H1 (cell line): ENCODE data around the gene TARBP2. TPM values are rescaled to one million over a fixed set of nuclear protein-coding genes. Genes with fewer than 3 reads are reported as not detected.

Source experiments
- CTCF ChIA-PET: fragments of 300-600 bp; sonication (Branson Sonifier 250); formaldehyde crosslinking; loops from one replicate; lab custom pipeline; 2021; ENCODE audit not compliant: partially characterized antibody; lab: Charles Lee
- POLR2A ChIA-PET: fragments of 300-600 bp; sonication (Branson Sonifier 250); formaldehyde crosslinking; loops from one replicate; lab custom pipeline; 2021; ENCODE audit warnings: inconsistent platforms; ENCODE audit not compliant: partially characterized antibody; lab: Charles Lee
- DNase-seq, 2 experiments: peaks; one replicate each; pipeline versions ENCODE4 v3.0.0 to v3.0.0-alpha.2; 2010 to 2022; ENCODE audit warnings: low spot score in 2 of 2, low read depth in 1 of 2, mixed read lengths in 1 of 2
- FAIRE-seq: peaks from 2 replicates; lab custom pipeline; 2011; peaks lifted over from hg19 to GRCh38; lab: Jason Lieb, UNC
- H2AFZ ChIP-seq: 2 replicates; pipeline ENCODE4 v1.8.1; 2012; ENCODE audit warnings: low read length, inconsistent platforms
- H2AK5ac ChIP-seq: 2 replicates; pipeline ENCODE4 v1.6.1; 2013; ENCODE audit warnings: low read depth, low read length
- H2BK120ac ChIP-seq: replicated peaks from 2 replicates; pipeline ENCODE3; 2013; ENCODE audit warnings: low read depth, low read length, inconsistent platforms
- H2BK12ac ChIP-seq: 2 replicates; pipeline ENCODE4 v1.6.1; 2013; ENCODE audit warnings: low read depth, low read length
- H2BK15ac ChIP-seq: 2 replicates; pipeline ENCODE4 v1.6.1; 2013; ENCODE audit warnings: low read length
- H2BK20ac ChIP-seq: 2 replicates; pipeline ENCODE4 v1.6.1; 2013; ENCODE audit warnings: low read length
- H2BK5ac ChIP-seq: 2 replicates; pipeline ENCODE4 v1.6.1; 2013; ENCODE audit warnings: low read depth, low read length
- H3K14ac ChIP-seq: 2 replicates; pipeline ENCODE4 v1.6.1; 2013; ENCODE audit warnings: inconsistent platforms; ENCODE audit not compliant: insufficient read length
- H3K18ac ChIP-seq: 2 replicates; pipeline ENCODE4 v1.6.1; 2013; ENCODE audit warnings: low read length; ENCODE audit errors: extremely low read depth
- H3K23ac ChIP-seq: 2 replicates; pipeline ENCODE4 v1.6.1; 2013; ENCODE audit warnings: inconsistent platforms; ENCODE audit not compliant: insufficient read length
- H3K23me2 ChIP-seq: 2 replicates; pipeline ENCODE4 v1.6.1; 2013; ENCODE audit warnings: low read depth, low read length
- H3K27ac ChIP-seq: 2 replicates; pipeline ENCODE4 v1.6.1; 2011; ENCODE audit warnings: low read depth, low read length, inconsistent platforms
- H3K27me3 ChIP-seq, 4 experiments: replicated peaks in 1 of 4; 1 replicate in 1 of 4; 2 replicates in 3 of 4; pipeline versions ENCODE4 v1.6.1 to v1.8.1; 2011 to 2013; ENCODE audit warnings: low read length in 3 of 4, mild to moderate bottlenecking in 3 of 4, inconsistent platforms in 2 of 4, mixed read lengths in 2 of 4, moderate library complexity in 1 of 4; ENCODE audit not compliant: control insufficient read depth in 3 of 4, insufficient read depth in 3 of 4; ENCODE audit errors: extremely low read depth in 1 of 4
- H3K36me3 ChIP-seq, 4 experiments: 2 replicates each; pipeline versions ENCODE4 v1.6.1 to v1.8.1; 2011 to 2013; ENCODE audit warnings: mild to moderate bottlenecking in 4 of 4, low read length in 3 of 4, moderate library complexity in 2 of 4, control low read depth in 1 of 4, inconsistent platforms in 1 of 4; ENCODE audit not compliant: insufficient read depth in 4 of 4, control insufficient read depth in 2 of 4
- H3K4ac ChIP-seq: replicated peaks from 2 replicates; pipeline ENCODE3; 2013; ENCODE audit warnings: low read length, low read depth, mixed read lengths, inconsistent platforms; ENCODE audit not compliant: insufficient read length
- H3K4me1 ChIP-seq, 4 experiments: replicated peaks in 1 of 4; 1 replicate in 1 of 4; 2 replicates in 3 of 4; pipeline versions ENCODE4 v1.6.1 to v1.8.1; 2011 to 2013; ENCODE audit warnings: low read length in 3 of 4, inconsistent platforms in 2 of 4, mixed read lengths in 1 of 4; ENCODE audit not compliant: insufficient read depth in 4 of 4, control insufficient read depth in 3 of 4
- H3K4me2 ChIP-seq, 2 experiments: 2 replicates each; pipeline versions ENCODE4 v1.6.1 to v1.8.1; 2011 to 2013; ENCODE audit warnings: low read depth in 2 of 2, low read length in 2 of 2, control low read depth in 1 of 2, inconsistent platforms in 1 of 2, mild to moderate bottlenecking in 1 of 2; ENCODE audit not compliant: insufficient read depth in 1 of 2
- H3K4me3 ChIP-seq, 4 experiments: fragments of 200-600, 300-600 bp in 1 of 4; sonication (generic), shearing (Covaris generic), sonication (Bioruptor Twin) in 1 of 4; 2 replicates each; pipeline versions ENCODE4 v1.5.1 to v1.8.1; 2011 to 2016; ENCODE audit warnings: low read length in 4 of 4, low read depth in 3 of 4, control low read depth in 2 of 4, inconsistent platforms in 2 of 4, mild to moderate bottlenecking in 2 of 4, mixed read lengths in 1 of 4, moderate library complexity in 1 of 4; ENCODE audit not compliant: insufficient read depth in 2 of 4; ENCODE audit errors: extremely low read depth in 1 of 4
- H3K56ac ChIP-seq: replicated peaks from 2 replicates; pipeline ENCODE3; 2013; ENCODE audit warnings: low read depth, mild to moderate bottlenecking, mixed read lengths, low read length, inconsistent platforms; ENCODE audit not compliant: insufficient read length
- H3K79me1 ChIP-seq: 2 replicates; pipeline ENCODE4 v1.6.1; 2013; ENCODE audit warnings: low read depth, low read length, control low read depth
- H3K79me2 ChIP-seq, 2 experiments: 2 replicates each; pipeline versions ENCODE4 v1.6.1 to v1.8.1; 2012 to 2013; ENCODE audit warnings: low read length in 2 of 2, mild to moderate bottlenecking in 2 of 2, inconsistent platforms in 1 of 2; ENCODE audit not compliant: insufficient read depth in 2 of 2, control insufficient read depth in 1 of 2
- H3K9ac ChIP-seq, 4 experiments: replicated peaks in 1 of 4; 1 replicate in 1 of 4; 2 replicates in 3 of 4; pipeline versions ENCODE4 v1.6.1 to v1.8.1; 2011 to 2013; ENCODE audit warnings: low read depth in 3 of 4, low read length in 3 of 4, control low read depth in 2 of 4, mild to moderate bottlenecking in 2 of 4, moderate library complexity in 2 of 4, inconsistent platforms in 1 of 4; ENCODE audit errors: extremely low read depth in 1 of 4
- H3K9me3 ChIP-seq, 2 experiments: 2 replicates each; pipeline versions ENCODE4 v1.6.1 to v1.8.1; 2012 to 2013; ENCODE audit warnings: mild to moderate bottlenecking in 2 of 2, moderate library complexity in 2 of 2, control low read depth in 1 of 2, inconsistent platforms in 1 of 2, low read depth in 1 of 2, low read length in 1 of 2, mixed read lengths in 1 of 2; ENCODE audit not compliant: insufficient read depth in 2 of 2
- H4K20me1 ChIP-seq, 2 experiments: replicated peaks in 1 of 2; 2 replicates each; pipeline versions ENCODE3 to v1.8.1; 2011 to 2013; ENCODE audit warnings: inconsistent platforms in 2 of 2, low read length in 2 of 2, mild to moderate bottlenecking in 1 of 2; ENCODE audit not compliant: insufficient read depth in 2 of 2, control insufficient read depth in 1 of 2
- H4K5ac ChIP-seq: 2 replicates; pipeline ENCODE4 v1.6.1; 2013; ENCODE audit warnings: low read length, low read depth, mixed read lengths, inconsistent platforms; ENCODE audit not compliant: insufficient read length
- H4K8ac ChIP-seq: 2 replicates; pipeline ENCODE4 v1.8.0; 2013; ENCODE audit warnings: mild to moderate bottlenecking, moderate library complexity, low read length, inconsistent platforms; ENCODE audit not compliant: insufficient read depth; ENCODE audit errors: extremely low read depth
- H4K91ac ChIP-seq: replicated peaks from 2 replicates; pipeline ENCODE3; 2013; ENCODE audit warnings: low read length, mixed read lengths, inconsistent platforms; ENCODE audit not compliant: insufficient read length
- CHD1 ChIP-seq: IDR thresholded peaks from 2 replicates; pipeline ENCODE4 v1.6.1; 2012; ENCODE audit warnings: low read depth, low read length, improper control_type of control experiment
- CREB1 ChIP-seq: IDR thresholded peaks from 2 replicates; pipeline ENCODE4 v1.6.1; 2012; ENCODE audit warnings: inconsistent platforms
- GTF2F1 ChIP-seq: IDR thresholded peaks from 2 replicates; pipeline ENCODE4 v1.6.1; 2012; ENCODE audit warnings: low read depth, low read length, improper control_type of control experiment, borderline replicate concordance
- HDAC6 ChIP-seq: IDR thresholded peaks from one replicate; pipeline ENCODE4 v1.7.1; 2012; ENCODE audit warnings: low read depth, mild to moderate bottlenecking, inconsistent platforms, low read length, moderate library complexity
- KDM1A ChIP-seq: fragments of 200-600, 300-600 bp; sonication (generic); IDR thresholded peaks from 2 replicates; pipeline ENCODE4 v1.7.1; 2016; ENCODE audit warnings: mild to moderate bottlenecking, low read length, borderline replicate concordance
- RAD21 ChIP-seq, 2 experiments: IDR thresholded peaks in 1 of 2; conservative IDR thresholded peaks in 1 of 2; 2 replicates each; pipeline ENCODE4 v1.6.1; 2011; ENCODE audit warnings: low read depth in 2 of 2, low read length in 2 of 2, improper control_type of control experiment in 1 of 2, inconsistent platforms in 1 of 2, mild to moderate bottlenecking in 1 of 2, moderate library complexity in 1 of 2
- RNF2 ChIP-seq: fragments of 200-900, 300-1000 bp; sonication (generic); IDR thresholded peaks from 2 replicates; pipeline ENCODE4 v1.7.1; 2016; ENCODE audit warnings: borderline replicate concordance, low read depth, mild to moderate bottlenecking, antibody characterized with exemption, low read length; ENCODE audit not compliant: poor library complexity, severe bottlenecking; ENCODE audit errors: missing control alignments
- TAF1 ChIP-seq: IDR thresholded peaks from 2 replicates; pipeline ENCODE4 v1.6.1; 2011; ENCODE audit warnings: mild to moderate bottlenecking, low read depth, low read length
- TEAD4 ChIP-seq: IDR thresholded peaks from 2 replicates; pipeline ENCODE4 v1.6.1; 2012; ENCODE audit warnings: low read depth, low read length, inconsistent platforms, mixed read lengths
- WGBS, 2 experiments: shearing (Covaris generic) in 1 of 2; methylation state at CpG; one replicate each; pipeline versions ENCODE4 v1.1.6 to v1.1.7; 2013 to 2015; ENCODE audit warnings: low lambda C conversion rate in 2 of 2, mixed read lengths in 2 of 2, inconsistent platforms in 1 of 2, low coverage in 1 of 2, missing lambda C conversion rate in 1 of 2; ENCODE audit not compliant: insufficient replicate concordance in 2 of 2, insufficient coverage in 1 of 2, insufficient read length in 1 of 2; ENCODE audit errors: extremely low coverage in 1 of 2, missing lambda C conversion rate in 1 of 2; 5-methylcytosine and 5-hydroxymethylcytosine counted together
- polyA plus RNA-seq, 7 experiments: library from polyadenylated mRNA; depleted of rRNA in 3 of 7; stranded (reverse) in 5 of 7; unstranded in 2 of 7; fragments of >200 nt in 5 of 7; fragments of 200-250 nt in 2 of 7; gene quantifications; 1 replicate in 5 of 7; 2 replicates in 1 of 7; 4 replicates in 1 of 7; pipeline versions ENCODE4 v1.2.1 to v1.2.3, GENCODE V29; 2011 to 2013; ENCODE audit warnings: missing spikeins in 2 of 7, mixed read lengths in 2 of 7
- total RNA-seq: library from RNA; stranded (reverse); fragmentation: NEBNext Ultra II Directional; extraction: Animal tissue kit (Norgen Biotek cat#: 25700); gene quantifications from 2 replicates; pipeline ENCODE4 v1.2.1, GENCODE V29; 2021
- TF ChIP-seq, protein P1 (sequence below): IDR thresholded peaks from 2 replicates; pipeline ENCODE4 v1.6.1; 2012; ENCODE audit warnings: inconsistent platforms

TARBP2 gene
- total and polyA plus RNA-seq, 2 of the 8 experiments (the other 6 are each of a cell fraction or from before 2014, with no cell fraction given) = 69.9 to 122 TPM

DNA sequence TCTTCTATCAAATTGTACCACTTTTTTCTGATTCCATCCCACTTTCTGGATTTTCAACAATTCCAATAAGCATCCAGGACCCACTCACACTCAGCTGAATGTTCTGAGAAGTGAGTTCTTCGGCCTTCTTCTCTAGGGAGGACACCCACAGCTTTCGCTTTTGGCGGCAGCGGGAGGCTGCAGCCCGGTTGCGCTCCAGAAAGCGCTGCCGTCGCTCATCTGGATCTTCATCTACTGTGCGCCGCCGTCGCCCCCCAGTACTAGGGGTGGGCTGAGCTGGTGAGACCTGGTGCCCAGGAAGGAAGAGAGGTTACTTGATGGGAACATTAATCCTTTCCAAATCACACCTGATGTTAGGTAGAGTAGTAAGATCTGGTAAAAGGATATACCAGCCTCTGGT lies 23.4 kb downstream of the TARBP2 start:
- CTCF ChIA-PET = interaction anchor here (1.1 kb wide), 2 partner anchors 104 to 178 kb away, joined by 3 to 4 read pairs; no protein-coding TSS in a partner anchor
- H3K36me3 ChIP-seq = peaks cover 2 to 9% (median 6%) of the 10 kb centered on the region in 4 experiments; a peak in 6 of 8 replicates

More for the DNA sequence above, 23.4 kb downstream of the TARBP2 start:
- Histone ChIP-seq H2BK20ac (no peak overlapping the region), H3K4me3 (no peak overlapping the region), H3K4me2 (no peak overlapping the region), H3K27me3 (no peaks in the 10 kb centered on the region), H3K27ac (no peak overlapping the region), H4K20me1 (no peaks in the 10 kb centered on the region), H3K9me3 (no peaks in the 10 kb centered on the region), H3K4ac (no peak overlapping the region), H2AK5ac (no peak overlapping the region), H3K4me1 (no peaks in the 10 kb centered on the region), H3K79me1 (no peaks in the 10 kb centered on the region), H3K18ac (no peak overlapping the region), H2BK5ac (no peak overlapping the region), H2BK15ac (no peak overlapping the region), H2AFZ (no peak overlapping the region), H3K23ac (no peak overlapping the region), H2BK120ac (no peak overlapping the region), H3K14ac (no peak overlapping the region), H4K5ac (no peak overlapping the region), H3K9ac (no peak overlapping the region), H4K8ac (no peak overlapping the region), H4K91ac (no peak overlapping the region), H3K23me2 (no peaks in the 10 kb centered on the region), H3K79me2 (no peaks in the 10 kb centered on the region), H2BK12ac (no peak overlapping the region), H3K56ac (no peak overlapping the region)
- DNase-seq = no peak
- FAIRE-seq = no peak
- POLR2A ChIA-PET = interaction anchor here (67.0 kb wide), 1 partner anchor 57 kb away, joined by 3397 read pairs; the partner anchor contains the start of genes PCBP2 and PRR13
- WGBS, 2 experiments = 95% methylated on average over 13 of the region's 13 CpGs; no CpG with 5 or more reads in 1 of the 2 experiments
- TF ChIP-seq, protein P1, sequence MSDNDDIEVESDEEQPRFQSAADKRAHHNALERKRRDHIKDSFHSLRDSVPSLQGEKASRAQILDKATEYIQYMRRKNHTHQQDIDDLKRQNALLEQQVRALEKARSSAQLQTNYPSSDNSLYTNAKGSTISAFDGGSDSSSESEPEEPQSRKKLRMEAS = no peak
- TF ChIP-seq CHD1 (no peak), GTF2F1 (no peak), RAD21 (IDR thresholded peaks at IDR 0.05 in 1 of 2, conservative IDR thresholded peaks at IDR 0.05 in 1 of 2; ENCODE audit: low read depth in 2 of 2, low read length in 2 of 2) (no peak), KDM1A (no peak), TEAD4 (no peak), HDAC6 (no peak), RNF2 (no peak), CREB1 (no peak), TAF1 (no peak)
